ENCODE results near the gene HOXC9.
"Not testable (repeated sequence)": the region's sequence is repeated elsewhere in the genome, so short reads cannot be mapped to it uniquely, and the experiment has no call there.

The HOXC9 gene

DNA sequence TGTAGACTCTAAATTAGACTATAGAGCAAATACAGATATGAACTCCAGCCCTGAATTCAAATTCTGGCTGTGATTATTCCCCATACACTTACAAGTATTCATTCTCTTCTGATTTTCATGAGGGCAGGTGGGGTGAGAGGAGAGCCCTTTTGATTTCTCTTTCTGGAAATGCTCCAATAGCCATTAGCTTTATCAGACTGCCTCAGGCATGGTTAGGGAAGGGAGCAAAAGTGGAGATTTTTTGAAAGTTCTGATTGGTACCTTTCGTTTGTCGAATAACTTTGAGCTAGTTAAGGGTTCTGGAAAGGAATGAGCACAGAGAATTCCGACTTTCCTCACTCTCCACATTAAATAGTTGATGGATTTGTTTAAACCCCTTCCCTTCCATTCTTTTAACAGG lies 40.7 kb downstream of the HOXC9 start:
- no peak for DNase-seq

DNA sequence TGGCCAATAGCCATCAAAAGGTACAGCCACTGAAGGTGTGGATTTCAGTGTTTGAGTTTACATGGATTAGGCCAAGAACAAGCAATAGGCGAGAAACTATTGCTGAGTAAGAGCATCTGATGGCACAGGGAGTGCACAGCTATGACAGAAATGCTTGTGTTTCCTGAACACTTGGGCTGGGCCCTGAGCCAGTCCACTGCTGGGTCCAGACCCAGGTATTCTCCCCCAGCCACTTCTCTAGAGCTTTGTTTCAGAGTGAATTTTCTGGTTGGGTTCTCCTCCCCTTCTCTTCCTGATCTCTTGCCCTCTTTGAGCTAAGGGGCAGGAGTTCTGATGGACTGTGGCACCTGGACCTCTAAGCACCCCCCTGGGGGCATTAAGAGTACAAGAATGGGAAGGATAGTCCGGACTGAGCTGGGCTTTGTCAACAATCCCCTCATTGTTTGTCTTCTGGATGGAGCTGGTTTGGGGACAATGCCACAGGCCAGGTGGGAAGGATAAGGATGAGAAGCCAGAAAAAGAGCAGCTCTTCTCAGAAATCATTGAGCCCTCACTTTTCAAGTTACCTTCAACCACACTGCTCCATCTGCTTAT lies 41.2 kb downstream of the HOXC9 start:
- no peak for DNase-seq

DNA sequence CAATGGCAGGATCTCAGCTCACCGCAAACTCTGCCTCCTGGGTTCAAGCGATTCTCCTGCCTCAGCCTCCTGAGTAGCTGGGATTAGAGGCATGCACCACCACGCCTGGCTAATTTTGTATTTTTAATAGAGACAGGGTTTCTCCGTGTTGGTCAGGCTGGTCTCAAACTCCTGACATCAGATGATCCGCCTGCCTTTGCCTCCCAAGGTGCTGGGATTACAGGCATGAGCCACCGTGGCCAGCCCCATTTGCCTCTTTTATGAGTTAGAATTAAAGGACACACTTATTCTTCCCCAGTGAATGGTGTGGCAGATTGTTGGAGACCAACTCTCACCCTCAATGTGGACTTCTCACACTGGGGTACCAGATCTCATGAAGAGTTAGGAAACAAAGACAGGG lies 42.1 kb downstream of the HOXC9 start:
- DNase-seq = not testable (repeated sequence)

DNA sequence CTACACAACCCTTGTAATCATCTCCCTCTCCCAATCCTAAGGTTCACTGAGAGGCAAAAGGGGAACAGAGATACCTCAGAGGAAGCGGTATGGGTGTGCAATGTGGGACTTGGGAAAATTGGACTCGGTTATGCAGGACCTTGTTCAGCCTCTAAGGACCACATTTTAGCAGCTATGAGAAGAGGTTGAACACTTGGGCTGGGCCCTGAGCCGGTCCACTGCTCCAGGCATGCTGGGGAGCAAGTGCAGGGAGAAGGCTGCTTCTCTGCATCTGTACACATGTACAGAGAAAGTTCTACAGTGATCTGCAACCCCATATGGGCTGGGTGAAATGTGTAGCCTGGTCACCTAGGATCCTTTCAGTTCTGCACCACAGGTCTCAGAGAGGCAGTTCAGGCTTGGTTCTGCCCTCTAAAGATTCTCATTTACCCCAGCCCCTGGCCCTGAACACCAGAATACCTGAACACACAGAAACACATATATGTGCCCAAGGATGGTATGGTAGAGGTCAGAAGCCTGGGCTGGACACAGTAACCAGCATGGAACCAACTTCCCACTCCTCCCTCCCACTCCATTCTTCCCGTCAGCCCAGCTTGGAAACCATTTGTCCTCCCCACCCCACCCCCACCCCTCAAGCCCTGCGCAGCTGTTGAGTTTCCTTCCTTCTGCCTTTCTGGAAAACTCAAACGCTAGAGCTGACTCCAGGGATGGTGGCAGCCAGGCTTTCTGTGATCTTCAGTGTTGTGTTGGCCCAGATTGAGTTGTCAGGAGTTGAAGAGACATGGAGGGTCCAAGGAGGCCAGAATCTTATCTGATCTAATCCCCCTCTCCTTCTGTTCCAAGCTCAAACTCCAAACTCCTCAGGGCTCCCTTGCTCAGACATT lies 43.3 kb downstream of the HOXC9 start:
- DNase-seq = no peak

DNA sequence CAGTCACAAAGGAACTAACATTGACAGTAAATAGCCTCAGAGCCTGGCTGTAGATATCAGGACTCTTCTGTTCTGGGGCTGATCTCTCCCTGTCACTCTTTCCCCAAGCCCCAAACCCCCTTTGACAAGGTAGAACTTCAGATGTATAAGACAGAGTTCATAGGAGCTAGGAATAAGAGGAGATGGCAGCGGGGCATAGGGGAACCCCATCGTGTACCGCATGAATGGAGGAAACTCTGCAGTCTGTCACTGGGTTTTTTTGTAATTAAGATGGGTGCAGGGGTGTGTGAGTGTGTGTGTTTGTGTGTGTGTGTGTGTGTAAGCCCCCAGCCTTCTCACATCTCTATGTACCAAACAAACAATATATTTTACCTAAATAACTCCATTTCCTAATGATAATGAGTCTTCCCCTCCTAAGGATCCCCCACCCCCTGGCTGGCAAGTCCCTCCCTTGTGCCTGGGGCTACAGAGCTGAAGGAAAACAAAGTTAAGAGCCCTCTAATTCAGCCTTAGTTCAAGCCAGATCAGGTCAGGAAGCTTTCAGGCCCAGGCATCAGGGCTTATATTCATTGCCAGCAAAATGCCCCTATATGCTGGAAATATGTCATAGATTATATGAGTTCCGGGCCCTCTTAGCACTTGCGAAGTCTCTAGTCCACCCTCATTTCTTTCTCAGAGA lies 44.6 kb downstream of the HOXC9 start:
- DNase-seq = no peak

DNA sequence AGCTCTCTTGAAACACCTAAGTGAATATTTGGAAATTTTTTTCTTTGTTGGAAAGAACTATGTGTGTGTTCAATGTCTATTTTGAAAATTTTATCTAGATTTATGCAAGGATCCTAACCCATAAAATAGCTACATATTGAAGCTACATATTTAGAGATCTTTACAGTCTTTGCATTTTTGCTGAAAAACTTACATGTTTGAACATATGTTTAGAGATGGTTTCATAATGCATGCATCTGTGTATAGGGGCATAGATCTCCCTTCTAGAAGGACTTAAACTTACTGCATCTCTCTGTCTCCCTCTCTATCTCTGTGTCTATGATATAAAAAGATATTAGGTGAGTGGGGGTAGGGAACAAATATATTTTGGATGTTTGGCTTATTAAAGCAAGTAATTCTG lies 45.4 kb downstream of the HOXC9 start:
- no peak for DNase-seq

DNA sequence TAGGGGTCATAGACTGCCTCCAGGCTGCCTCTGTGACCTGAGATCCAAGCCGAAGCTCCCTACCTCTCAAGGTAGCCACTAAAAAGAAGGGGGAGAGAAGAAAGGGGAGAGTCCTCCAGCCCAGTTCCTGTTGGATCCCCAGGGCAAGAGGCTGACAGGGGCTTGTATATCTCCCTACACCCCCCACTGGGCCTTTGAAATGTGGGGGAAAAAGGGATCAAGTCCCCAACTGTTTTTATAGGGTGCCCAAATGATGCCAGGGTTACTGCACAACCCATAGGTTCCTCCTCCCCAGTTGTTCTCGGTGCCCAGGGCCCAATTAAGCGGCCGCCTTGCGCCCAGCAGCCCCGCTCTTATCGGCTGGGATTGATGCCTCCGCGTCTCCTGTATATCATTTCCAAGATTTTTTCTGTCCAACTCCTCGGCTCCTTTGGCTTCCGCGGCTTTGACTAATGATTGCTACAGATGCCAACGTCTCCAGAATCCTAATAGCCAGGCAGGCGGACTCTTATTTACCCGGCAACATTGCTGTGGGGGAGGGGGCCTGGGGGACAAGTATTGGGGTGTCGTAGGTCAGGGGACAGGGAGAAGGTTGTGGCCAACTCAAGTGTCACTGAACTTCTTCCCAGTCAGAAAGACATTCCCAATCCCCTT lies 46.0 kb downstream of the HOXC9 start:
- DNase-seq = no peak

DNA sequence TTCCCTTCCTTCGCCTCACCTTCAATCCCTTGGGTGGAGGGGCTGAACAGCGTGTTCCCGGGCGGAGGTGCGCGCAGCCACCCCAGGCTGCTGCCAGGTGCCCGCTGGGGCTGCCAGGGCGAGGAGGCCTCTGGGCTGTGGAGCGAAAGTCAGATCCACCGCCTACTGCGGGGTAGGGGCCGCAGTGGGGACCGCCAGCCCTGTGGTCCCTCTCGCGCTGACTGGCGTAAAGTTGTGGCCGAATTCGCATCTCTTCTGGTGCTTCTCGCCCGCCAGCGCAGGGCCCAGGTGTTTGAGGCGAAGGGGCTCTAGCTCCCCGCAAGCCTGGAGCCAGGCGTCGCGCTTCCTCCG lies 46.8 kb downstream of the HOXC9 start:
- no peak for DNase-seq

DNA sequence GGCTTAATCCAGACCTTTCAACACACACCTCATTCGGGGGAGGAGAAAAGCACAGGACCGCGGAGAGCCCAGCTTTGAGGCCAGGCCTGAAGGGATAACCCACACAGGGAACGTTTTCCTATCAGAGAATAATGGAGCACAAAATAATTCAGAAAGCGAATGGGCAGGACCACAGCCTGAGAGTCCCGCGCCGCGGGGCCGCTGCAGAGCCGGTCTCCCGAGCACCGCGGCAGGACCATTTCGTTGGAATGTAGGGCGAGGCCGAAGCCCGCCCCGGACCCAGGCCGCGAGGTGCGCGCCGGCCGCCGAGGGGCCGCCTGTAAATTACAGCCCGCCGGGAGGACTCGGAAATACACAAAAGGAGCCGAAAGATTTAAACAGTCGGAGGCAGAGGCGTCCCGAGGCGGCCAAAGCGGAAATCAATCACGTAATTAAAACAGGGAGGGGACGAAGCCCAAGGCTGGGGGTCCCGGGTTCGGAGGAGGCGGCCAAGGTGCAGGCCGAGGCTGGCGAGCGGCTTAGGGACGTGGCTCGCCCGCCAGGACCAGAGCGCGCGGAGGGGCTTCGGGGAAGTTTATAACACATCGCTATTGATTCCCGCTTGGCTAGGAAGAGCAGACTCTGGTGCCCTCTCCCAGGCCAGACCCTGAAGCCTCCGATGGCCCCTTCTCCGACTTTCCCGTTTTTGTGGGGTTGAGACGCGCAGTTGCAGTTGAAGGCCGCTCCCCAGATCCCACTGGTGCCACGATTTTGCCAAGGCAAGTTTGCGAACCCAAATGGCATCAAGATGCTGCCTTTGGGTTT lies 47.4 kb downstream of the HOXC9 start:
- no peak for DNase-seq

DNA sequence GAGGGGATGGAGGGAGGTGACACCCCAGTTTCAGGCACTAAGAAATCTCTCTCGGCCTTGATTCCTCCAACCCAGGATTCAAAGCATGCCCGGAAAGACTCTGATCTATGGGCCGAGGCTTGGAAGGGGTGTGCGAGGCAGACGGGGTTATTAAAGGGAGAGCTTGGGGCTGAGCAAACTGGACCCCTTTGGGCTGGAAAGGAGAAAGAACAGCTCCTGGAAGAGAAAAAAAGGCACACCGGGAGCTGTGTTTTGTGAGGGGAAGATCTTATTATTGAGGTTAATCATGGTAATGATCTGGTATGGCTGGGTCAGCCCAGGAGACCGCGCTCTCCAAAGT lies 48.0 kb downstream of the HOXC9 start:
- no peak for DNase-seq

DNA sequence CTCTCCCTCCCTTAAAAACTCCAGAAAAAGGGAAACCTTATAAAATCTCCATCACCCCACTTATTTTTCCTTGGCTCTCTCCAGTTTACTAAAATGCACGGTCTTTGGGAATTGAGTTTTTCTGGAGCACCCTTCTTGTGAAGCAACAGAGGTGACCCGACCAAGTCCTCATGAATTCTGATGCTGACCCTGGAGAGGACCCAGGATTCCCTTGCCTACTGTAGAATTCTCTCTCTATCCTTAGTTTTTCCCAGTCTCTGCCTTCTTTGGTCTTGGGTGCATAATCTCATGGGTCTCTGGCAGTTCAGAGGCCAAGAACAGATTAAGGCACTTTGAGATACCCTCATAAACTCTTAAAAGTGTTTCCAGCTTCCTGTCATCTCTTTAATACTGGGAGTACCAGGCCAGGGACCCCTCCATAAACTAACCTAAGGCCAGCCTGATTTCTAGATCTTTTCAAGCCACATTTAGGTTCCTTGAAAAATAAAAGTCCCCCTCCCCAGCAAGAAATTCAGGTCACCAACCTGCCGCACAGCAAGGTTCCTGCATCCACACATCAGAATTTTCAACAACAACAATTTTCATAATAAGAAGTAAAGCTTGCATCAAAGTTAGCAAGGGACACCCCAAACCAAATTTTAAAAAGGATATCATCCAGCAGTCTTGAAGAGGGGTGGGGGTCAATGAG lies 48.6 kb downstream of the HOXC9 start:
- no peak for DNase-seq

DNA sequence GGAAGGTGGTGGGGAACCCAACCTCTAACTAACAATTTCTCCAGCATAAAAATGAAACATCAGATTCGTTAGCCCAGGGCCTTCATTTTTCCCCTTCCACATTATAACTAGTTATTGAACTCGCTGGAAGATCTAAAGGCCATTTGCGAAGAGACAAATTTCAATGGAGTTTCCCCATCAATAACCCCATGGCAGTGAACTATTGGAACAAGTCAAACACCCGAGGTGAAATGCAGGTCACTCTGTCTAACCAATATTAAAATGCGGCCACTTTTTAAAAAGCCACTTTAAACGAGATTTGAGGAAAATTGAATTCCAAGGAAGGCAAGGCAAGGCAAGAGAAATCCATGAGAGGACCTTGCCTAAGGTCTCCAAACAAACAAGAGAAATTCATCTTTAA lies 49.1 kb downstream of the HOXC9 start:
- no peak for DNase-seq

DNA sequence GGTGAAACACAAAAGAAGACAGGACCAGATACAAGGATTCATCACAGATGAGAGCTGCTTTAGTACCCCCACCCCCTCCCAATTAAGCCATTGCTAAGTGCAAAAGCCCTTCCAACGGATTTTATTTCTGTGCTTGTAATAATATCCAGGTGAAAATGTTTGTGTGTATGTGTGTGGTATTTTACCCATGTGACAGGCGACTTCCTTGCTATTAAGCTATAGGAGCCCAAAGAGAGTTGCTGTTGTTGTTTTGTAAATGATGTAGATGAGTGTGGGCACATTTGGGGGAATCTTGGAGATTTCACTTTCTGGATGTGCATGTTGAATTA lies 50.5 kb downstream of the HOXC9 start:
- DNase-seq = no peak

DNA sequence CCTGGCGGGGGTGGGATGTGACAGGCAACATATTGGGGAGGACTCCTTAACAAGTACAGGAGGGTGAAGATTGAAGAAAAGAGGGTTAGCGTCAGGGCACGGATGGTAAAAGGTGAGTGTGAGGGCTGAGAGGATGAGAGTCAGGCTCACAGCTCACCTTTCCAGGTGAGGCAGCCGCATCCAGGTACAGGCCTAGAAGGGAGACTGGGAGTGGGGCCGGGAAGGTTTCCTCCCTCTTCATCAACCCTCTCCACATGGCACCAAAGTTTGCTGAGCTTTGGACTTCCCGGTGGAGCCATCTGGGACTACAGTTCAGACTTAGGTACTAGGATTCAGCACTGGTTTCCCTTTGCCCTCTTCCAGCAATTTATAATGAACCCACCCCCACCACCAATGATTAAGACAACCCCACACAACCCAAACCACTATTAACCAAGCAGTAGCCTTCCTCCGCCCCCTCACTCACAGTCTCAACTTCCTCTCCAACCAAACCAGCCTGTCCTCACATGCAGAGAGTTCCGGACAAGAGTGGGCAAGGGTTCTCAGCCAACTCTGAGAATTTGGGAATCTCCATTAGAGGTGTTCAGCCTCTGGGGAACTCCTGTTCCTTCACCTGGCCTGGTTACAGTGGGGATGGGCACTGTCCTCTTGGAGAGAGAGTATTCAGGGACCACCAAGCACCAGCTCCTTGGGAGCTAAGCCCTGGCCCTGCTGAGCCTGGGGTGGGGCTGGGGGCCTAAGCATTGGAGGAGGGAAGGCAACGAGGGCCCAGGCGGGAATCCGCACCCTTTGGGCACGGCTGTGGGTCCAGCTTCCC lies 51.3 kb downstream of the HOXC9 start:
- no peak for DNase-seq

DNA sequence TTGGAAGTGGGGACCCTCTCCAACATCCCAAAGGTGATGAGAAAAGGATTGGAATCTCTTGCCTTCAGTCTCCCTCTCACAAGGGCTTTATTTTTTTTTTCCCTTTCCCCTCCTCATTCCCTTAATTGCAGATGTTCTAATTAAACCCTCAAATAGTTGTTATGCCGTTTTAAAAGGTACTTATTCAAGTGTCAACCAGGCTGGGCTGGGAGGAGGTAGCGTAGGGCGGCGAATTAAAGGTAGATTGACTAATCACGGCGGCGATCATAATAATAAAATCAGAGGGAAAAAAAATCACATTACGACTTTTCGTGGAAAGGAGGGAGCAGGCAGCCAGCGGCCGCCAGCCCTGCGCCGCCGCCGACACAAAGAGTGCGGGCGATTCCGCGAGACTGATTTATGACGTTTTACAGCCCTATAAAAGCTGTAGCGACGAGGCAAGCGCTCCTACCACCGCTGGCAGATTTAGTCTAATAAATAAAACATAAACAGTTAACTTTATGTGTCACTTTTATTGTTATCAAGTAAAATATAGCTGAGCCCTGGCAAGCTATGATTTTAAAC lies 52.0 kb downstream of the HOXC9 start:
- no peak for DNase-seq

DNA sequence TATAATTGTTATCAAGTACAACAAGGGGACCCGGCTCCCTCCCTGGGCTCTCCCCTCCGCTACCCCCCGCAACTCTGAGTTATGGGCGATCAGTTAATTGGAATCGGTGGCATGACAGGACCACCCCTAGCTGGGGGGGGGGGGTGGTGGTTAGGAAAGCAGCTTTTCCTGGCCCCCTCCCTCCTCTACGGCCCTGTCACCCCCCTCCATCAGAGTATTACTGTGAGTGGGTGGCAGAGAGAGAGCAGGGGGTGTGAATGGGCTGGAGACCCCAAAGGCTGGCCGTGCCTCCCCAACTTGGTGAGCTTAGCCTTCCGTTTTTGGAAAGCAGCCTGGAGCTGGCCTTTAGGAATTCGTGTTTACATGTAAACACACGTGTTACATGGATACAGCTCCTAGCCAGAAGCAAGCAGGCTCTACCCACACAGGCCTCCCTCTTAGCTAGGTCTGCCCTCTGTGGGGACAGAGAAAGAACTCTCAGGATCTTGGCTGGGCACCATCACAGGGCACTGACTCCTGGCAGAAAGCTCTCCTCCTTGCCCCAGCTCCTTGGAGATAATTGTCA lies 52.6 kb downstream of the HOXC9 start:
- DNase-seq = no peak

All from activated CD8-positive, alpha-beta memory T cell treated with anti-CD3 and anti-CD28 coated beads, Interleukin-2, amount 50 U/mL, for 48 hours (primary cell).